Smooth muscle cell (in vitro differentiated cells): ENCODE measurements around the gene FDXACB1. TPM values are rescaled to one million over a fixed set of nuclear protein-coding genes. Genes with fewer than 3 reads are reported as not detected.
A peak's percentile ranks its signal among the peaks of the same experiment; 100 is the strongest.

Experiments
- DNase-seq: peaks from one replicate; lab custom pipeline; 2025; ENCODE audit not compliant: unreplicated experiment; lab: John Stamatoyannopoulos, UW
- H2AFZ ChIP-seq: fragments of 200-600 bp; sonication (generic); 2 replicates; pipeline ENCODE4 v1.6.0; 2016; ENCODE audit warnings: antibody characterized with exemption, low read depth, mild to moderate bottlenecking
- H3F3A ChIP-seq: fragments of 200-600 bp; sonication (generic); 2 replicates; pipeline ENCODE4 v1.6.0; 2017; ENCODE audit warnings: antibody characterized with exemption, low read depth
- H3K27ac ChIP-seq: fragments of 200-600 bp; sonication (generic); 2 replicates; pipeline ENCODE4 v1.5.1; 2016; ENCODE audit warnings: low read depth, mild to moderate bottlenecking
- H3K27me3 ChIP-seq: fragments of 200-600 bp; sonication (generic); 2 replicates; pipeline ENCODE4 v1.6.1; 2016; ENCODE audit warnings: low read depth, mild to moderate bottlenecking
- H3K36me3 ChIP-seq: fragments of 200-600 bp; sonication (generic); 2 replicates; pipeline ENCODE4 v1.5.1; 2016; ENCODE audit warnings: low read depth
- H3K4me1 ChIP-seq: fragments of 200-600 bp; sonication (generic); 2 replicates; pipeline ENCODE4 v1.5.1; 2016; ENCODE audit warnings: low read depth
- H3K4me2 ChIP-seq: fragments of 200-600 bp; sonication (generic); 2 replicates; pipeline ENCODE4 v1.6.0; 2016; ENCODE audit warnings: mild to moderate bottlenecking
- H3K4me3 ChIP-seq: fragments of 200-600 bp; sonication (generic); 2 replicates; pipeline ENCODE4 v1.5.1; 2016; ENCODE audit warnings: mild to moderate bottlenecking
- H3K79me2 ChIP-seq: fragments of 200-600 bp; sonication (generic); 2 replicates; pipeline ENCODE4 v1.6.0; 2016; ENCODE audit warnings: low read depth, mild to moderate bottlenecking
- H3K9ac ChIP-seq: fragments of 200-600 bp; sonication (generic); 2 replicates; pipeline ENCODE4 v1.6.0; 2016; ENCODE audit warnings: low read depth
- H3K9me3 ChIP-seq: fragments of 200-600 bp; sonication (generic); replicated peaks from 2 replicates; pipeline ENCODE4 v1.5.1; 2016; ENCODE audit warnings: low read depth
- H4K20me1 ChIP-seq: fragments of 200-600 bp; sonication (generic); 2 replicates; pipeline ENCODE4 v1.6.0; 2016; ENCODE audit warnings: low read depth
- WGBS: methylation state at CpG from one replicate; pipeline ENCODE4 v1.1.7; 2016; ENCODE audit warnings: low lambda C conversion rate; 5-methylcytosine and 5-hydroxymethylcytosine counted together
- polyA plus RNA-seq: library from polyadenylated mRNA; unstranded; fragments of >200 nt; fragmentation: Nextera tagmentation; extraction: Ambion mirVana; gene quantifications from 2 replicates; pipeline ENCODE4 v1.2.1, GENCODE V29; 2016
- total RNA-seq: library from RNA; depleted of rRNA; stranded (reverse); fragments of >200 nt; gene quantifications from 2 replicates; pipeline ENCODE4 v1.2.3, GENCODE V29; 2014
- TF ChIP-seq, protein P1 (sequence below): fragments of 200-600 bp; sonication (generic); IDR thresholded peaks from 2 replicates; pipeline ENCODE4 v1.5.1; 2017; ENCODE audit warnings: borderline replicate concordance, mild to moderate bottlenecking, antibody characterized with exemption; ENCODE audit not compliant: insufficient read depth, poor library complexity, severe bottlenecking

FDXACB1 gene
- total and polyA plus RNA-seq, 2 experiments from 2014 or later, result 2.1 TPM

- peak overlapping the region; percentile 99 for H2AFZ ChIP-seq
- H3K9me3 ChIP-seq, result no peaks in the 10 kb centered on the region
- H3K27ac ChIP-seq, result no peak overlapping the region
- H3K4me1 ChIP-seq, result peaks cover 10% of the 10 kb centered on the region
- no peak for DNase-seq
- peak overlapping the region; percentile 90 for H3K4me2 ChIP-seq
- no peaks in the 10 kb centered on the region for H4K20me1 ChIP-seq
- peak overlapping the region; percentile 99 for H3K4me3 ChIP-seq
- peaks cover 10% of the 10 kb centered on the region for H3K79me2 ChIP-seq
- TF ChIP-seq, protein P1, sequence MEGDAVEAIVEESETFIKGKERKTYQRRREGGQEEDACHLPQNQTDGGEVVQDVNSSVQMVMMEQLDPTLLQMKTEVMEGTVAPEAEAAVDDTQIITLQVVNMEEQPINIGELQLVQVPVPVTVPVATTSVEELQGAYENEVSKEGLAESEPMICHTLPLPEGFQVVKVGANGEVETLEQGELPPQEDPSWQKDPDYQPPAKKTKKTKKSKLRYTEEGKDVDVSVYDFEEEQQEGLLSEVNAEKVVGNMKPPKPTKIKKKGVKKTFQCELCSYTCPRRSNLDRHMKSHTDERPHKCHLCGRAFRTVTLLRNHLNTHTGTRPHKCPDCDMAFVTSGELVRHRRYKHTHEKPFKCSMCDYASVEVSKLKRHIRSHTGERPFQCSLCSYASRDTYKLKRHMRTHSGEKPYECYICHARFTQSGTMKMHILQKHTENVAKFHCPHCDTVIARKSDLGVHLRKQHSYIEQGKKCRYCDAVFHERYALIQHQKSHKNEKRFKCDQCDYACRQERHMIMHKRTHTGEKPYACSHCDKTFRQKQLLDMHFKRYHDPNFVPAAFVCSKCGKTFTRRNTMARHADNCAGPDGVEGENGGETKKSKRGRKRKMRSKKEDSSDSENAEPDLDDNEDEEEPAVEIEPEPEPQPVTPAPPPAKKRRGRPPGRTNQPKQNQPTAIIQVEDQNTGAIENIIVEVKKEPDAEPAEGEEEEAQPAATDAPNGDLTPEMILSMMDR, result no peak
- no peaks in the 10 kb centered on the region for H3K27me3 ChIP-seq
- H3F3A ChIP-seq, result no peaks in the 10 kb centered on the region
- H3K36me3 ChIP-seq, result peaks cover 6% of the 10 kb centered on the region
- peak overlapping the region; percentile 81 for H3K9ac ChIP-seq
Measured at GRCh38 chr11:111870522-111870885, 8.5 kb downstream of the FDXACB1 start.

GRCh38 chr11:111870113-111870512, 8.9 kb downstream of the FDXACB1 start:
- Histone ChIP-seq H3K79me2 (peaks cover 10% of the 10 kb centered on the region), H3K27ac (no peak overlapping the region), H3F3A (no peaks in the 10 kb centered on the region), H3K4me2 (peak overlapping the region; percentile 90), H3K27me3 (no peaks in the 10 kb centered on the region), H3K4me3 (peak overlapping the region; percentile 99), H3K4me1 (peaks cover 10% of the 10 kb centered on the region), H2AFZ (no peak overlapping the region), H3K9ac (no peak overlapping the region), H3K9me3 (no peaks in the 10 kb centered on the region), H3K36me3 (peaks cover 7% of the 10 kb centered on the region), H4K20me1 (no peaks in the 10 kb centered on the region)
- DNase-seq, result no peak
- WGBS, result 92% methylated on average over 1 of the region's 1 CpG
- TF ChIP-seq, protein P1, result no peak

GRCh38 chr11:111860257-111860656, 18.7 kb downstream of the FDXACB1 start:
- WGBS, result 96% methylated on average over 3 of the region's 3 CpGs

GRCh38 chr11:111855506-111855905, 23.5 kb downstream of the FDXACB1 start:
- H3K9ac ChIP-seq, result no peak overlapping the region
- no peak overlapping the region for H3K4me2 ChIP-seq
- no peaks in the 10 kb centered on the region for H3K4me1 ChIP-seq
- no peak overlapping the region for H3K4me3 ChIP-seq
- DNase-seq, result no peak
- TF ChIP-seq, protein P1, result no peak
- no peak overlapping the region for H2AFZ ChIP-seq
- H4K20me1 ChIP-seq, result no peaks in the 10 kb centered on the region
- H3K79me2 ChIP-seq, result no peaks in the 10 kb centered on the region
- H3K9me3 ChIP-seq, result no peaks in the 10 kb centered on the region
- no peaks in the 10 kb centered on the region for H3K27me3 ChIP-seq
- H3K27ac ChIP-seq, result no peak overlapping the region
- peaks cover 3% of the 10 kb centered on the region for H3K36me3 ChIP-seq
- no peaks in the 10 kb centered on the region for H3F3A ChIP-seq

More at GRCh38 chr11:111860257-111860656, 18.7 kb downstream of the FDXACB1 start:
- Histone ChIP-seq H3K4me3 (no peak overlapping the region), H3K9ac (no peak overlapping the region), H2AFZ (no peak overlapping the region), H3K27ac (no peak overlapping the region), H3K4me1 (no peaks in the 10 kb centered on the region), H3K9me3 (no peaks in the 10 kb centered on the region), H3K4me2 (no peak overlapping the region), H3K79me2 (no peaks in the 10 kb centered on the region), H3K36me3 (peaks cover 13% of the 10 kb centered on the region), H4K20me1 (no peaks in the 10 kb centered on the region), H3K27me3 (no peaks in the 10 kb centered on the region), H3F3A (no peaks in the 10 kb centered on the region)
- TF ChIP-seq, protein P1, result no peak
- no peak for DNase-seq
